Measurements from ENCODE around the gene DPYD.
"Not testable (repeated sequence)": the region's sequence is repeated elsewhere in the genome, so short reads cannot be mapped to it uniquely, and the experiment has no call there.

Gene DPYD

DNA sequence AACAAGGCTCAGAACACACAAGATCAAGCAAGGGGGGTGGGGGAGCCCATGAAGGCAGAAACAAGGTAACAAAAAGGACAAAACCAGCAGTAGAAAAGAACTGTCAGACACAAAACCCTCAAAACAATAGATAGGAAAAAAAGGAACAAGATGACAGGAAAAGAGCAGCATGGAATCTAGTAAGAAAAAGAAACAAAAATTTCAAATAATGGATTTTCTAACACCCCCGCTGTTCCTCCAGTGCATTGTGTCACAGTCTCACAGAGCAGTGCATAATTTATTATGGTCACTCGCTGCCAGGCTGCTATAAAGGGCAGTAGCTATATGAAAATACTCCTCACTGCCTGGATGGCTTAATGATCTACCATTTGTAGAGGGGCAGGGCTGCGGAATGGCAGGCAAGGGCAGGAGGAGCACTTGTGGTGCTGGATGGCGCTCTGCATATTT is 567.9 kb downstream of the DPYD start:
- no peak for DNase-seq (ENCODE audit: low spot score)

DNA sequence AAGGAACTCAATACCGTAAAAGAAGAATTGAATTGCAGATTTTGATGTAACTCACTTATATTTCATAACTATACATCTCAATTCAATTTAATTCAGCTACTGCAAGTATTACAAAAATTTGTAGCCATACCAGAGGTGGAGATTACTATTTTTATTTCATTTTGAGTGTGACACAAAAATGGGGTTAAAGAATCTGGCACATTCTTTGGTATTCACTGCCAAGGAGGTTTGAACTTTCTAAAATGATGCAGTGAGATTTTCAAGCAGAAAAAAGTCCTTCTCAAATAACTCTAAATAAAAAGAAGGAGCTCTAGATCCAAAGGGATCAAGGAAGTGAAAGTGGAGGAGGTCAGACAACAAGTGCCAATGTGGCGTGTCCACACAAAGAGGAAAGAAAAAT is 569.0 kb downstream of the DPYD start:
- no peak for DNase-seq (ENCODE audit: low spot score)

DNA sequence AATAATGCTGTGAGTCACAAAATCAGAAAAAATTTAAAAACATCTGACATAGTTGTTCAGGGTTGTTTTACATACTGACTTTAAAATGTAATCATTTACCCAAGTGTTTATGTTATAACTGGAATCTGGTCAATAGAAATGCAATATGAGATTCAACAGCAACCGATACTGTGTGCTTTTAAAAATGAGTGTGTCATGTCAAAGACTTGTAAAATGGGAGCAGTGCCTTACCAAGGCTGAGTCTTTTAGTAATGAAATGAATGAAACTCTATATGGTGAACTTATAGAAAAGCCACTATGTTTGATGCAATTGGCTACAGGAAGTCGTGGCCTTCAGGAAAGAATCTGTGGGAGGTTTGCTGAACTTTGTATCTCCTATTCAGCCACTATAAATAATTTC is 570.2 kb downstream of the DPYD start:
- no peak for DNase-seq (ENCODE audit: low spot score)

DNA sequence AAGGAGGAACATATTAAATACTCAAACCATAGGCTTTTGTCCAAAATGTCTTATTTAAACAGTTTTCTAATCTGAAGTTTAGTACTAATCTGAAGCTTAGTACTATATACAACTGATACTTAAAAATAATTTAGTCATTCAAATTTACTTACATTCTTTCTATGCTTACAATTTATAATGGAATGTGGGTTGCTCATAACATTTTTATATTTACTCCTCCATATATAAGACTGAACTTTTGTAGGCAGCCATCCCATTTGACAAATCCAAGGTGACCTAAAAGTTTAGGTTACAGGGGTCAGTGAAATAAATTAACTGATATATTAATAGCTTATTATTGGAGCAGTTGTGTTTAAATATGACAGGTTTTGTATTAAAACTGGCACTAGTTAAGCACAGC is 570.6 kb downstream of the DPYD start:
- no peak for DNase-seq (ENCODE audit: low spot score)

DNA sequence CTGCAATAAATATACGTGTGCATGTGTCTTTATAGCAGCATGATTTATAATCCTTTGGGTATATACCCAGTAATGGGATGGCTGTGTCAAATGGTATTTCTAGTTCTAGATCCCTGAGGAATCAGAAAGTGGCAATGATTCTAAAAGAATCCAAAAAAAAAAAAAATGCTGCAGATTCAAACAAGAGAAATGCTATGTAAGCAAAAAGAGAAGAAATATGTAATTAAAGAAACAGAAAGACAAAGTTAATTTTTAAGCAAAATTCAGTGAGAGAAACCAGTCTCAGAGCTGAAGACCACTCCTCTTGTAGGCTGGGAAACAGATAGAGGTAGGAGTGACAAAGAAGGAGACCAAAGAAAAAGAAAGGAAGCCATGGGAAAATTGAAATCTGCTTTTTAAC is 571.0 kb downstream of the DPYD start:
- not testable (repeated sequence) for DNase-seq (ENCODE audit: low spot score)

DNA sequence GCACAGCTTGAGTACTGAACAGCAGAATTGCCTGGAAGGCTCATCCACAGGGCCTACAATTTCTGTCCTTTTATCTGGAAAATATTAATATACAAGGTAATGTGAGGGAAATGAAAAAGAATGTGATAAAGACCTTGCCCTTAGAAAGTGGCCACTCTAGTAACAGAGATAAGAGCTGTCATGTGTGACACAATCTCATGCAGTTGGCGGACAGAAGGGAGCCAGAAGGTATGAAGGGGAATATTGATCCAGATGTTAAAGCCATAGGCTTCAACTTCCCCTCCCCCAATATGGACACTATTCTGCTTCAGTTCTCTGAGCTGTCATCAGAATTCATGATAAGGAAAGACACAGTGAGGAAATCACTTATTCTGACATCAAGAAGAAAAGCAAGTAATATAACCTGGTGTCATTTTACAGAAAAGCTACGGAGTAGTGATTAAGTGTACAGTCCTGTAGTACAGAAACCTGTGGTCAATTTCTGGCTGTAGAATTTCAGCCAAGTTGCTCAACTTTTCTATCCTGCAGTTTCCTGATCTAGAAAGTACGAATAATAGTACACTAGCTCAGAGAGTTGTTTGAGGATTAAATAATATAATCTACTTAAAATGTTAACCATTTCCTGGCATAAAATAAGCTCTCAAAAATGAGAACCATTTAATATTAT is 572.1 kb downstream of the DPYD start:
- no peak for DNase-seq (ENCODE audit: low spot score)

DNA sequence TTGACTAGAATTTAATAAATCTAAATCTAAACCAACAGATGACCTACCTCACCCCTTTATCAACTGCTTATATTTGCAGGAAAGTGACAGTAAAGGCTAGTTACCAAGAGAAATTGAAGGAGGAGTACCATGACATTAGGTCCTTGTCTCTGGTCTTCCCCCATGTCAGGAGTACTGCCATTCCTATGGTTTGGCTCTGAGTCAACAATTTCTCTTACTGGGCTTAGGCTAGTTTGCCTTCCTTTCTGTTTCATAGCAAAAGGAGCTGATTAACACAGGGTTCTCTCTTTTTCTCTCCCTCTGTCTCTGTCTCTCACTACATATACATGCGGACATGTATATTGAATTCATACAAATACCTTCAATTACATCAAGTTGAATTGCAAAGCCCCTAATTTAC is 579.9 kb downstream of the DPYD start:
- no peak for DNase-seq (ENCODE audit: low spot score)

DNA sequence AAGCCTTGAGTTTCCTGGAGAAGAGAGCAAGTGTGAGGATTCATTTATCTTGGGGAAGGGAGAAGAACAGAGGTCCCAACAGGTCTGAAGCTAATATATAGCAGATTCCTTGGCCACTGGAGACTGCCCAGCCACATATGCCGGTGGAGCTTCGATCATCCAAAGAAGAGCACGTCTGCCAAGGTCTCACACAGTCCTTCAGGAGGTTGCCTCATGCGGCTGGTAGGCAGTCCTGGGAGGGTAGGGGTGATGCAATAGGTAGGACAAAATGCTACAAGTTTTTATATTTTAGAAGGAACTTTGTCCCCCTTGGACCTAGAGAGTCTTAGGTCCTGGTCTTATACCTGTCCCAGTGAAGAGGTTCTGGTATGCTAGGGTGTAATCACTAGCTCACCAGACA is 582.5 kb downstream of the DPYD start:
- no peak for DNase-seq (ENCODE audit: low spot score)

DNA sequence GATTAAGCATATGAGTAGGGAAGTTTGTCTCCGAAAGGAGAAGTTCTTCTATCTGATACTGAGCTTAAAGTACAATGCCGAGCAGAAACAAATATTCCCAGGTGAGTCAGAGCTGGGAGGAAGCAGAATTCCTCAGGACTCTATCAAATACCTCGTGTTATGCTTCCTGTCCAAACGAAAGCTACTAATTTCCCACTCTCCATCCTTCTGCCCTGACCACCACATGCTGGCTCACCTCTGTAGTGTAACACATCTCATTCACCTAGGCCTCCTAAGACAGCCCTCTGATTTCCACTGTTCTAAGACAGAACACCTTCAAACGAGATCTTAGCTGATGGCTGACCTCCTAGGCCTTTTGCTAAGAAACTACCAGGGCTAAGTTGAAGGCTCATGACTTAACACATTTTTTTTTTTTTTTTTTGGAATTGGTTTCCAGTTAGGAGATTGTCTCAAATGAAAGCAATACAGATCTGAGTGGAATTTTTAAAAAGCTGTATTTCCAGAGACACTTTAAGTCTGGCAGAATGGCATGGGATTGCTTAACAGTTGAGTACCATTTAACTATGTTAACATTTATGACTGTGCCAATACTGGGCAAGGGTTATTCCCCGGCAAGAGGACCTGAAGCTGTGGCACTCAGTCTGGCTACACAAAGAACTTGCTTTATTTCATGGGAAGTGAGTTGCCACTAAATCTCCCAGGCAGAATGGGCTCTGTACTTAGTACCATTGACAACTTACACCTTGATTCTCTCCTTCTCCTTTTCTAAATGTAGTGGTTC is 583.4 kb downstream of the DPYD start:
- DNase-seq (ENCODE audit: low spot score), result no peak

DNA sequence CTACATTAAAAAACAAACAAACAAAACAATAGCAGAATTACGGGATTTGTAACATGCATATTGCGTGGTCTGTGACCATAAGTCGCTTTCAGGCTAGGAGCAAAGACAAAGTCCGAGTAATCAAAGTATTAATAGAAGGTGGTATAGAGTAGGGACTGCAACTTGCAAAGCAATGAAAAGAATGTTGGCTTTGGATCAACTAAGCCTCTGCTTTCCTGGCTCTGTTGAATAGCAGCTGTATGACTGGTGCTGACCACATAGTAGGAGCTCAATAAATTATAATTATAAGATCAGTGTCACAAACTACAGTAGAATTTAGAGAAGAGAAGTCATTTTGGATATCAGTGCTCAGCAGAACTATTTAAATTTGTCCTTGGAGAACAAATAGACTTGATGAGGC is 586.4 kb downstream of the DPYD start:
- DNase-seq (ENCODE audit: low spot score), result no peak

DNA sequence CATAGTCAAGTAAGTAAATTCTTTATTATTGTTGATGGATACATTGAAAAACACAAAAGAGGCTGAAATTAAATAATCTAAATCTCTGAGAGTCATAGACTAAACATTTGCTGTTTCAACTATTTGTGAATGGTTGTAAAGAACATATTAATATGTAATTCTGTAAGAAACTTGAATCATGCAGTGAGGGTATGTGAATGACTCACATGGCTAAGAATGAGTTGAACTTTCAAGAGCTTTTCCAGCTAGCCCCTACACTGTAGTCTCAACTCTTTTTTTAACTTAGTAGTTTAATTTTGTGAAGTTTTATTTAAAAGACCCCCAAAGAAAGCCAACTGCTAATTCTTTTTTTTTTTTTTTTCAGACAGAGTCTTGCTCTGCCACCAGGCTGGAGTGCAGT is 588.1 kb downstream of the DPYD start:
- no peak for DNase-seq (ENCODE audit: low spot score)

DNA sequence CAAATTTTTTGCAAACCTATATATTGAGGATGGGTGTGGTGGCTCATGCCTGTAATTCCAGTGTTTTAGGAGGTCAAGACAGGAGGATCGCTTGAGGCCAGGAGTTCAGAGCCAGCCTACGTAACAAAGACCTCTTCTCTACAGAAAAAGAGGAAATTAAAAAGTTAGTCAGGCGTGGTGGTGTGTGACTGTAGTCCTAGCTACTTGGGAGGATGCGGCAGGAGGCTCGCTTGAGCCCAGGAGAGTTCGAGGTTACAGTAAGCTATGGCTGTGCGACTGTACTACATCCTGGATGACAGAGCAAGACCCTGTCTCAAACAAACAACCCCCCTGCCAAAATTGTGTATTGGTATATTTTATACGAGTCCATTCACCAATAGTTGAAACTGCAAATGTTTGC is 589.7 kb downstream of the DPYD start:
- no peak for DNase-seq (ENCODE audit: low spot score)

DNA sequence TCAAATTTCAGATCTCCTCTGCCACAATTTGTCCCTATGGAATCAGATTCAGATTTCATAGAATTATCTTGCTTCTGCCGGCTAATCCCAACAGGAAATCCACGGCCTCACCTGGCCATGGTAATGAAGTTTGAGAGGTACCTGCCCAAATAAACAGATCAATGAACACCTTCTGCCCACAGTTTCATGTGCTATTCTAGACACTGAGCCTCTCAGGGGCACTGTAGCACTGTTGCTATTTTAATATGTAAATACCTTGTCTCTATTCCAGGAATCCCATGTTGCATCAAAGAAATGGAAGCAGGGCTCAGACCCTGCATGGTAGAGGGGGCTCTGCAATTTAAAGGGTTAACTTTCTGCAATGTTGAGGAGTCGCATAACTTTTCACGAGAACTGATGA is 606.1 kb downstream of the DPYD start:
- no peak for DNase-seq (ENCODE audit: low spot score)

DNA sequence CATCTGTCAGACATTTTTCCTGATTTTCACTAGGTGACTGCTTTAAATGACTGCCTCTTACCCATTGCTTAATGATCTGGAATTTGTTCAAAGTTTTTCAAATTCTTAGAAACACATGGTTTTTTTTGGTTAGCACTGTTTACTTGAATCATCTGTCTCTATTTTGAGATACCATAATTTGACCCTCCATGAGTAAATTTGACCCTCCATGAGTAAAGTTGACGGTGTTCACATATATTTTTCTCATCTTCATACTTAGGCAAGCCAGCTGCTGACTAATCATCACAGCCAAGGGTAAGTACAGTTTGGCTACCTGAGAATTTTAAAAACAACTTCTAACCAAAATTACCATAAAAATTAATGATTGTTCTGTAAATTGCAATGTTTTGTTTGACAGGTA is 612.7 kb downstream of the DPYD start:
- no peak for DNase-seq (ENCODE audit: low spot score)

DNA sequence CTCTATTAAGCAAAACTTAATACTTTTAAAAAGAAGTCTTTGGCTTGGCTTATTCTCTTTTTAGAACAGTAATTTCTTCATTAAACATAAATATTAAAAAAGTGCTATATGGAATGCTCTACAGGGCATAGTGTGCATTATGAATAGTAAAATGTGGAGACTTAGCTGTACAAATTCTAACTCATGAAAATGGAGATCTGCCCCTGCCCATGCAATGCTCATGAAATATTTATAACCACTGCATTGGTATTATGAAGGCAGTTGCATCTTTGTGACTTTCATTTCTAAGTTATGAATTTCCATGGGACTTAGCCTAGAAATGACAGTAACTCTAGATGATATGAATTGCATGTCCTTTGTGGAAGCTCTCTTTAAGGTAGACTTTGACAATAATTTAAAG is 613.3 kb downstream of the DPYD start:
- no peak for DNase-seq (ENCODE audit: low spot score)

DNA sequence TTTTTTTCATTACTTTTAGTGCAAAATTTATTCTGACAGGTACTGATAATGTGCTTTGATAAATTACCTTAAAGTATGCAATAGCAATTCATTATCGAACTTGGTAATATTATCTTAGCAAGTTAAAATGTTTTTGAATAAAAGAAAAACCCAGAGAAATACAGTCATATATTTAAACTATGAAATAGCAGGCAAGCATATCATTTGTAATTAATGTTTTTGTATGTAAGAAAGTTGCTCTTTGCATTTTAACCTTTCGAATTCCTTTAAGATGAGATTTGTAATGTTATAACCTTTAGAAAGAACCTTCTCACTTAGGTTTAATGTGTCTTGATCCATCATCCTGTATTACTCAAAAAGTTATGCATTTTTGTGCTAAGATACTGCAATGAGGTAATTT is 613.7 kb downstream of the DPYD start:
- no peak for DNase-seq (ENCODE audit: low spot score)

DNA sequence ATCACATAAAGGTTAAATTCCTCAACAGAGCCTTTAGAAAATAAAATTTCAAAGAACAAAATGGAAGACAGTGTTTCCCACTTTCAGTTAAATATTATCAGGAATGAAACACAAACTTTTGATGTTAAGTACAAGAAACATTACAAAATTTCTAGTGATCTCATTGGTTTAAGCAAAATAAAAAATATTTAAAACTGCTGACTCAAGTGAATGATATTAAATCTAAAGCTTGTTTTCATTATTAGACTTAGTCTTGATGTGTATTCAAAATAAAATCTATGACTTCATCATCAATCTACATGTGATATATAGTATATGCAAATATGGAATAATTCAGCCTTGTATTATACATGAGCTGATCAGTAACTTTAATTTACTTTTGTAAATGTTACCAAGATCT is 614.3 kb downstream of the DPYD start:
- no peak for DNase-seq (ENCODE audit: low spot score)

DNA sequence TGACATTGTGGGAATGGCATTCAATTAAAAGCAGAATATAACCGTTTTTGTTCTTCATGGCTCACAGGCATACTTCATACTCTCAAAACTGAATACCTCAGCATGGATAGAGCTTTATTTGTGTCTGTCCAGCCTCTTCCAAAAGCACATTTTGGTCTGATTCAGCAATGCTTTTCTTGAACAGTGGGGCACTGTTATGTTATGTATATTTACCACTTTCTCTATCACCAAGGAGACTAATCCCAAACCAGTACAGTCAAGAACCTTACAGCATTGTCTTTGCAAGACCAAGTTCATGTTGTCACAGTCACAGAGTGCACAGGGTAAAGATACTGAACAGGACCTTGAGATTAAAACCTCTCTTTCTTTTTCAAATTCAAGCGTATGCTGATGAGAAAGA is 616.5 kb downstream of the DPYD start:
- DNase-seq (ENCODE audit: low spot score), result no peak

DNA sequence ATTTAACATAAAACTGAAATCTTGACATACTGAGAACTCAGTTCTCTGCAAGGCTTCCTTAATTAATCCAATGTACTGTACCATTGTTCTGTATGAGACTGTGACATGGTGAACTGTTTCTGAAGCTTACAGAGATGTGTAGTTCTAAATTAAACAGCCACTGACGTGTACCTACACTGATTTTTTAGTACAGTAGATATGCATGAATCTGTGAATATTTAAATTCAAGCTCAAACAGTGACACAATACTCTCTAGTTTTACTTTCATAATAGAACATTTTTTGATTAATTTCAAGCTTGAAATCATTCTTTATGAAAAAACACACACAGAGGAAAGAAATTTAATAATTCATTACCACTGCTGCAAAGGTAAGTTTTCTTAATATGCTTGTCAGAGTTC is 621.9 kb downstream of the DPYD start:
- DNase-seq (ENCODE audit: low spot score), result no peak

DNA sequence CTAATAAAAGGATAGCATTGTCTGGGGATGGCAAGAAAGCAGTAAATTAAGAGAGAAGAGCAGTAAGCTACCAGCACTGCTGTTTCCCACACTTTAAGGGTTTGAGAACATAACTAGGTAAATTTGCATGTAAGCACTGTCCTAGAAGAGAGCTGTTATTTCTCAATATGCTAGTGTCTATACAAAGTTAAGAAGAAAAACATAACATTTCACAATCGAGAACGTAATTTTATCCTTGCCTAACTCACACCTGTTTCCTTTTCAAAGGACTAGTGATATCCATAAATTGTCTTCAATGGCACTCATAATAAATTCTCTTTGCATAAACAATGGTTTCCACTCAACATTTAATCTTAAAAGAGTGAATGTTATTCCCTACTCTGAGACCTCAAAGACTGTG is 623.2 kb downstream of the DPYD start:
- no peak for DNase-seq (ENCODE audit: low spot score)

DNA sequence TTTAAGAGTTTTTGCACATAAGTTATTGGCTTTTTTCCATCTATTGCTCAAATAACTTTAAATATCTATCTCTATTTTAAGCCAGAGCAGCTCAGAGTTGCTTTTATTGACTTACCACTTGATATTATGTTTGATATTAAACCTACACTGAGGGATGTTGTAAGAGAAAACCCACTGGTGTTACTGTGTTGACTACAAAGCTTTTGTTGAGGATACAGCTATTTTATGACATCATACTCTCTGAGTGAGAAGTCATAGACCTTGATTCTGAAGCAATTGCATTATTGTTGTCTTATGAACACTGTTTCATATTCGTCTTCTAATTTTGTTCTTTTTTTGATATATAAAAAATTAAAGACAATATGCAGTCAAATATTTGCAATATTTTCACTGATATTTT is 638.9 kb downstream of the DPYD start:
- no peak for DNase-seq (ENCODE audit: low spot score)

DNA sequence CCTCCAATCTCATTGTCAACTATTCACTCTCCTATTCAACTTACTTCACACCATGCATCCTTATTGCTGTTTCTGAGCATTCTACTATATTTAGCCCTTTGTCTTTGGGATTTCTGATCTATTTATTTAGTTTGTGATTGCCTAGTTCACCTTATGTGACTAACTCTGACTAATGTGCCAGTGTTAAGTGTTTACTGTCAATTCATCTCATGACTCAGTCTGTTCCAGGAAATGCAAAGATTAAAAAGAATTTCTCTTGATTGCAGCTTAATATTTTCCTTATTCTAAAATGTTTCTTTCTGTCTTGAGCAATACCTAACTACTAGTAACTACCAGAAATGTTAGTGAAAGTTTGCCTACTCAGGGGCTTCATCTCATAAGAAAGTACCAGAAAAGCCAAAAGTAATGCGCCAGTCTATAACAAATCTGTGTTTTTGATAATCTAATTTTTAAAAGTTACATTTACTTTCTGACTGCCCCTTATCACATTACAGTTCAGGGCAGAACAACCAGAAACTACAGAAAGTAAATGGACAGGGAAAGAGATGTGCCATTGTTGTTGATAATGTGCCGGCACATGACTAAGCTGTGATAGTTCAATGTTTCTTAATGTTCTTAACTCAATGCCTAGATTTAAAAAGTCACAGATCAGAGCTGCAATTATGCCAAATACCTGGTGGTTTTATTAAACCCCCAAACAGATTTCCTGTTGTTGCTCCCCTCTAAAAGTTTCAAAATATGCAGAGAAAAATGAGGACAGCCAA is 642.8 kb downstream of the DPYD start:
- peak; percentile 12 for DNase-seq (ENCODE audit: low spot score)
